ENCODE results near the gene ZRANB3. TPM values are rescaled to one million over a fixed set of nuclear protein-coding genes. Genes with fewer than 3 reads are reported as not detected.

ZRANB3 gene
- total and polyA plus RNA-seq, 2 experiments from 2014 or later, result 10.5 to 16.8 TPM

- TF ChIP-seq, protein P1, sequence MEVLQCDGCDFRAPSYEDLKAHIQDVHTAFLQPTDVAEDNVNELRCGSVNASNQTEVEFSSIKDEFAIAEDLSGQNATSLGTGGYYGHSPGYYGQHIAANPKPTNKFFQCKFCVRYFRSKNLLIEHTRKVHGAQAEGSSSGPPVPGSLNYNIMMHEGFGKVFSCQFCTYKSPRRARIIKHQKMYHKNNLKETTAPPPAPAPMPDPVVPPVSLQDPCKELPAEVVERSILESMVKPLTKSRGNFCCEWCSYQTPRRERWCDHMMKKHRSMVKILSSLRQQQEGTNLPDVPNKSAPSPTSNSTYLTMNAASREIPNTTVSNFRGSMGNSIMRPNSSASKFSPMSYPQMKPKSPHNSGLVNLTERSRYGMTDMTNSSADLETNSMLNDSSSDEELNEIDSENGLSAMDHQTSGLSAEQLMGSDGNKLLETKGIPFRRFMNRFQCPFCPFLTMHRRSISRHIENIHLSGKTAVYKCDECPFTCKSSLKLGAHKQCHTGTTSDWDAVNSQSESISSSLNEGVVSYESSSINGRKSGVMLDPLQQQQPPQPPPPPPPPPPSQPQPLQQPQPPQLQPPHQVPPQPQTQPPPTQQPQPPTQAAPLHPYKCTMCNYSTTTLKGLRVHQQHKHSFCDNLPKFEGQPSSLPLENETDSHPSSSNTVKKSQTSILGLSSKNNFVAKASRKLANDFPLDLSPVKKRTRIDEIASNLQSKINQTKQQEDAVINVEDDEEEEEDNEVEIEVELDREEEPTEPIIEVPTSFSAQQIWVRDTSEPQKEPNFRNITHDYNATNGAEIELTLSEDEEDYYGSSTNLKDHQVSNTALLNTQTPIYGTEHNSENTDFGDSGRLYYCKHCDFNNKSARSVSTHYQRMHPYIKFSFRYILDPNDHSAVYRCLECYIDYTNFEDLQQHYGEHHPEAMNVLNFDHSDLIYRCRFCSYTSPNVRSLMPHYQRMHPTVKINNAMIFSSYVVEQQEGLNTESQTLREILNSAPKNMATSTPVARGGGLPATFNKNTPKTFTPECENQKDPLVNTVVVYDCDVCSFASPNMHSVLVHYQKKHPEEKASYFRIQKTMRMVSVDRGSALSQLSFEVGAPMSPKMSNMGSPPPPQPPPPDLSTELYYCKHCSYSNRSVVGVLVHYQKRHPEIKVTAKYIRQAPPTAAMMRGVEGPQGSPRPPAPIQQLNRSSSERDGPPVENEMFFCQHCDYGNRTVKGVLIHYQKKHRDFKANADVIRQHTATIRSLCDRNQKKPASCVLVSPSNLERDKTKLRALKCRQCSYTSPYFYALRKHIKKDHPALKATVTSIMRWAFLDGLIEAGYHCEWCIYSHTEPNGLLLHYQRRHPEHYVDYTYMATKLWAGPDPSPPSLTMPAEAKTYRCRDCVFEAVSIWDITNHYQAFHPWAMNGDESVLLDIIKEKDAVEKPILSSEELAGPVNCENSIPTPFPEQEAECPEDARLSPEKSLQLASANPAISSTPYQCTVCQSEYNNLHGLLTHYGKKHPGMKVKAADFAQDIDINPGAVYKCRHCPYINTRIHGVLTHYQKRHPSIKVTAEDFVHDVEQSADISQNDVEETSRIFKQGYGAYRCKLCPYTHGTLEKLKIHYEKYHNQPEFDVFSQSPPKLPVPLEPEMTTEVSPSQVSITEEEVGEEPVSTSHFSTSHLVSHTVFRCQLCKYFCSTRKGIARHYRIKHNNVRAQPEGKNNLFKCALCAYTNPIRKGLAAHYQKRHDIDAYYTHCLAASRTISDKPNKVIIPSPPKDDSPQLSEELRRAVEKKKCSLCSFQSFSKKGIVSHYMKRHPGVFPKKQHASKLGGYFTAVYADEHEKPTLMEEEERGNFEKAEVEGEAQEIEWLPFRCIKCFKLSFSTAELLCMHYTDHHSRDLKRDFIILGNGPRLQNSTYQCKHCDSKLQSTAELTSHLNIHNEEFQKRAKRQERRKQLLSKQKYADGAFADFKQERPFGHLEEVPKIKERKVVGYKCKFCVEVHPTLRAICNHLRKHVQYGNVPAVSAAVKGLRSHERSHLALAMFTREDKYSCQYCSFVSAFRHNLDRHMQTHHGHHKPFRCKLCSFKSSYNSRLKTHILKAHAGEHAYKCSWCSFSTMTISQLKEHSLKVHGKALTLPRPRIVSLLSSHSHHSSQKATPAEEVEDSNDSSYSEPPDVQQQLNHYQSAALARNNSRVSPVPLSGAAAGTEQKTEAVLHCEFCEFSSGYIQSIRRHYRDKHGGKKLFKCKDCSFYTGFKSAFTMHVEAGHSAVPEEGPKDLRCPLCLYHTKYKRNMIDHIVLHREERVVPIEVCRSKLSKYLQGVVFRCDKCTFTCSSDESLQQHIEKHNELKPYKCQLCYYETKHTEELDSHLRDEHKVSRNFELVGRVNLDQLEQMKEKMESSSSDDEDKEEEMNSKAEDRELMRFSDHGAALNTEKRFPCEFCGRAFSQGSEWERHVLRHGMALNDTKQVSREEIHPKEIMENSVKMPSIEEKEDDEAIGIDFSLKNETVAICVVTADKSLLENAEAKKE (CRISPR knock-in tag; IDR thresholded peaks at IDR 0.05), result no peak
- TF ChIP-seq EZH2phosphoT487 (IDR thresholded peaks at IDR 0.05; ENCODE audit: unreplicated experiment), result no peak
Observed at GRCh38 chr2:135097532-135098231, 433.3 kb downstream of the ZRANB3 start (continued).

GRCh38 chr2:135096665-135097446, 434.2 kb downstream of the ZRANB3 start:
- no peak for DNase-seq (ENCODE audit: low spot score)
- Histone ChIP-seq H3K27me3 (ENCODE audit: insufficient read depth) (no peaks in the 10 kb centered on the region), H2AFZ (no peak overlapping the region), H3K9me2 (ENCODE audit: insufficient read depth) (no peaks in the 10 kb centered on the region), H3K4me1 (ENCODE audit: insufficient read depth) (no peaks in the 10 kb centered on the region), H3F3A (replicated peaks; ENCODE audit: low read depth) (no peaks in the 10 kb centered on the region), H3K4me3 (no peak overlapping the region), H3K79me2 (replicated peaks; ENCODE audit: insufficient read depth) (0 out of 2 replicates have a peak, but pooled peaks cover 5% of the 10 kb centered on the region), H3K4me2 (no peak overlapping the region), H4K20me1 (replicated peaks; ENCODE audit: insufficient read depth) (no peaks in the 10 kb centered on the region), H3K36me3 (ENCODE audit: insufficient read depth) (no peaks in the 10 kb centered on the region), H3K27ac (ENCODE audit: low read depth) (no peak overlapping the region)
- H3K9me3 Mint-ChIP-seq, result no peaks in the 10 kb centered on the region
- H3K27ac Mint-ChIP-seq, result no peak overlapping the region
- no peaks in the 10 kb centered on the region for H3K4me1 Mint-ChIP-seq
- H3K36me3 Mint-ChIP-seq (ENCODE audit: low read depth), result peaks cover 8% of the 10 kb centered on the region
- H3K27me3 Mint-ChIP-seq (ENCODE audit: insufficient read depth, low read depth, poor library complexity), result no peaks in the 10 kb centered on the region
- H3K4me3 Mint-ChIP-seq, result no peak overlapping the region
- no peak for ATAC-seq
- TF ChIP-seq ZNF331 (CRISPR knock-in tag; IDR thresholded peaks at IDR 0.05; ENCODE audit: low read depth), result no peak
- no peak for TF ChIP-seq EZH2phosphoT487 (IDR thresholded peaks at IDR 0.05; ENCODE audit: unreplicated experiment)
- no peak for TF ChIP-seq CREB1 (CRISPR knock-in tag; IDR thresholded peaks at IDR 0.05; ENCODE audit: low read depth)
- TF ChIP-seq, protein P1 (CRISPR knock-in tag; IDR thresholded peaks at IDR 0.05), result no peak
- no peak for TF ChIP-seq ZNF114 (CRISPR knock-in tag; IDR thresholded peaks at IDR 0.05)

Data from GM23338 (cell line).